ENCODE data around the gene TADA2B. TPM values are rescaled to one million over a fixed set of nuclear protein-coding genes. Genes with fewer than 3 reads are reported as not detected.

Gene TADA2B
- total RNA-seq, 1 donor = 16.0 TPM

DNA sequence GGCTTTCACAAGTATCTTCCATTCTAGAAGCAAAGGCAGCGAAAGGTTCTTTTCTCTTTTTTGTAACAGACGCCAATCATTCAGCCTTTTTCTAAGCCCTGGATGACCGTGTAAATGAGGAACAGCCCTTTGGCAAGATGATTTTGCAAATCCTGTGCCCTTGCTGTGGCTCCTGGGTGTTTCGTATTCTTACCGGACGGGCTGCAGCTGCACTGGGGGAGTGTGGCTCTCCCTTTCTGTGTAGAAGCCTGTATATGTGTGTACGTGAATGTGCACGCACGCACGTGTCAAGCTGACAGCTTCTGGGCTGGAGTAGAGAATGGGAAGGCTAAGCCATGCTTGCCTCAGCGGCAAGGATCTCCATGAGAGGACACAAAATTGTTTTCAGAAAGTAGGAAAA is 16.5 kb downstream of the TADA2B start:
- no peak for DNase-seq (ENCODE audit: low read depth)
- TF ChIP-seq CTCF (IDR thresholded peaks at IDR 0.05; ENCODE audit: insufficient read depth, low read depth, low read length) = no peak
- no peak overlapping the region for H3K4me3 ChIP-seq (ENCODE audit: low read depth, low read length)

DNA sequence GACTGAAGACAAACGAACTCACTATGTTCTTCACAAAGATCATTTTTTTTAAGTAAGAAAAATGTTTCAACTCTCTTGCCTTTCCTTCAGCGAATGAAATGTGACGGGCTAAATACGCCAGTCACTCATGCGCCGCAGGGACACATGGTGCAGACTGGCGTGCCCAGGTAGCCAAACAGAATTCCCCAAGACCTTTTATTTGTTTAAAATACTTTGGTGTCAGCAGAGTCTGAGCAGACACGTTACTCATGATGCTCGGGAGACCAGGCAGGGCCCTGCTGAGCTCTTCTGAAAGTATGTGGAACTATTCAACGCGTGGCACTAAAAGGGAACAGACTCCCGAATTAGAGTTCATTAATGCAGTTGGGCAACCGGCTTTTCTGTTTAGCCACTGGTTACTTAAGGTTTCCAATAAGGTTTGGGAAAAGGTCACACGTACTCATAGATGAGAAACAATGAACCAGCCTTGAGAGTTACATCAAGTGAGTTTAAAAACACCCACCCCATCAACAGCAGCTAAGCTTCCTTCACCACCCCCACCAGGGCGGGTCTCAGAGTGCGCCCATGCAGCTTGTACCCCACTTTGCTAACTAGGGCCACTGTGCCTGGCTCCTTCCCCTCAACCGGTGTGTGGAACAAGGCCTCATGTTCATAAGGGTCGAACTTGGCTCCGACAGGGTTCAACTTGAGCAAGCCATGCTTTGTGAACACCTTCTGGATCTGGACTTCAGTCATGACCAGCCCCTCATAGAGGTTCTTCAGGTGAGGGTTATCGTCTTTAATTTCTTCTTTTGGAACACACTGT is 17.4 kb downstream of the TADA2B start:
- no peak for TF ChIP-seq CTCF (IDR thresholded peaks at IDR 0.05; ENCODE audit: insufficient read depth, low read depth, low read length)
- DNase-seq (ENCODE audit: low read depth) = no peak

DNA sequence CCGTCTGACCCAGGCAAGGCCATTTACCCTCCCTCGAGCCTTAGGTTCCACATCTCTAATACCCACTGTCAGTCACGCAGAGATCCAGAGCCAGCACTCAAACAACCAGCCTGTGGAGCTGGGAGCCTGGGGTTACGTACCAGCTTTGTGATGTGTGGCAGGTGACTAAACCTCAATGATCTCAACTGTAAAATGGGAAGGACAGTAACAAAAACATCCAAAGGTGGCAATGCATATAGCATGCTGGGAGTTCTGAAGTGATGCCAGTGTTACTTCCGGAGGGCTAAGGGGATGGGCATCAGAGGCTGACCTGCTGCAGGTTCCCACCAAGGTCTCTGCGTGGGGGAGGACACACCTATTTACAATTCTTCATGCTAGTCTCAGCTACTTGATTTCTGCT is 18.6 kb downstream of the TADA2B start:
- H3K4me3 ChIP-seq (ENCODE audit: low read depth, low read length) = no peak overlapping the region
- no peak for TF ChIP-seq CTCF (IDR thresholded peaks at IDR 0.05; ENCODE audit: insufficient read depth, low read depth, low read length)

More for the DNA sequence above, 17.4 kb downstream of the TADA2B start:
- H3K4me3 ChIP-seq (ENCODE audit: low read depth, low read length) = no peak overlapping the region

DNA sequence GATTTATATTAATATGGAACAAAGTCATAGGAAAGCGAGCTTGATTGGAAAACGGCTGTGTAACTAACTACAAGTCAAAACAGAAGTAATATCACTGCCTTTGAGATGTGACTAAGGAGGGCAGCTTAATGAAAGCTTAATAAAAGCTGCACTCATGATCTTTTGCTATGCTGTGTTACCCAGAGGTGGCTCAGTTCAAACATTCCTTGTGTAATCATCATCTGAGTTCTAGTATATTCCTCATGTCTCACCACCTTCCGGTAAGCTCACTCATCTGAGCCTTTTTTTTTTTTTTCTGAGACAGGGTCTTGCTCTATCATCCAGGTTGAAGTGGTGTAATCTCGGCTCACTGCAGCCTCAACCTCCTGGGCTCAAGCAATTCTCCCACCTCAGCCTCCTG is 19.6 kb downstream of the TADA2B start:
- no peak for DNase-seq (ENCODE audit: low read depth)
- no peak for TF ChIP-seq CTCF (IDR thresholded peaks at IDR 0.05; ENCODE audit: insufficient read depth, low read depth, low read length)
- H3K4me3 ChIP-seq (ENCODE audit: low read depth, low read length) = no peak overlapping the region

More for the DNA sequence above, 18.6 kb downstream of the TADA2B start:
- DNase-seq (ENCODE audit: low read depth) = no peak

- TF ChIP-seq CTCF (IDR thresholded peaks at IDR 0.05; ENCODE audit: insufficient read depth, low read depth, low read length) = no peak
- no peak overlapping the region for H3K4me3 ChIP-seq (ENCODE audit: low read depth, low read length)
- no peak for DNase-seq (ENCODE audit: low read depth)
These were observed 20.2 kb downstream of the TADA2B start for GRCh38 chr4:7063362-7063761.

DNA sequence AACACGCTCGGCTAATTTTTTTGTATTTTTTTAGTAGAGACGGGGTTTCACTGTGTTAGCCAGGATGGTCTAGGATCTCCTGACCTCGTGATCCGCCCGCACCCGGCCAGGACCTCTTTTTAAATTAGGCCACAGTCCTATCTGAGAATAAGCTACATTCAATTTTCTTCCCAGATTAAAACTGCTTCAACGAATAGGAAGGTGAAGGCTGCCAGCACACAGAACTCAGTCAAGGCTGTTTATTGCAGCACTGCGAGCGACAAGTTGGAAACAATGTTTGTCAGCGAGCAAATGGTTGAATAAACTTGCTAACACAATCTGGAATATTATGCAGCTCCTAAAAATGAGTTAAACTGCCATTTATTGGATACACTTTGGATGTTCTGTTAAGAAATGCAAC is 22.8 kb downstream of the TADA2B start:
- no peak for TF ChIP-seq CTCF (IDR thresholded peaks at IDR 0.05; ENCODE audit: insufficient read depth, low read depth, low read length)
- DNase-seq (ENCODE audit: low read depth) = no peak
- no peak overlapping the region for H3K4me3 ChIP-seq (ENCODE audit: low read depth, low read length)

DNA sequence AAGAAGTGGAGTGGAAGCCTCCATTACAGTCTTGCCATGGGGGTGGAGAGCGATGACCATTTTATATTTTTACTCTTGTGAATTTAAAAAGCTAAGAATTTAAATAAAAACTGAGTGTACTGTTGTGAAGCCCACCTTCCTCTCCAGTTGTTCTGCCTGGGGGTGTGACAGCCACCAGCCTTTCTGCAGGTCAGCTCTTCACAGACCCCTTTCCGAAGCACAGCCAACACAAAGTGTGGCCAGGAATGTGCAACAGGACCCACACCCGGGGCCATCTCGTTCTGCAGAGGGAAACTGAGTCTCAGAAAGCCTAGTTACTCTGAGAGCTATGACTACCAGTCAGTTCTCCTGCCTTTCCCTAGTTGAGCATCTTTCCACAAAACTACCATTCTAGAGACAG is 23.3 kb downstream of the TADA2B start:
- peak overlapping the region; percentile 86 for H3K4me3 ChIP-seq (ENCODE audit: low read depth, low read length)
- TF ChIP-seq CTCF (IDR thresholded peaks at IDR 0.05; ENCODE audit: insufficient read depth, low read depth, low read length) = no peak
- no peak for DNase-seq (ENCODE audit: low read depth)
